LNCaP clone FGC (cell line): ENCODE results near the gene SS18L1.

Source experiments
- DNase-seq: peaks from one replicate; pipeline ENCODE4 v3.0.0-alpha.2; 2011; ENCODE audit warnings: low read depth
- H3K4me3 ChIP-seq: 2 replicates; pipeline ENCODE4 v1.5.1; 2011; ENCODE audit warnings: mild to moderate bottlenecking, low read depth, low read length, control low read depth
- CTCF ChIP-seq: IDR thresholded peaks from 2 replicates; pipeline ENCODE4 v1.5.1; 2012; ENCODE audit warnings: mild to moderate bottlenecking; ENCODE audit not compliant: control insufficient read depth, insufficient read depth; ENCODE audit errors: extremely low read depth

Gene SS18L1

DNA sequence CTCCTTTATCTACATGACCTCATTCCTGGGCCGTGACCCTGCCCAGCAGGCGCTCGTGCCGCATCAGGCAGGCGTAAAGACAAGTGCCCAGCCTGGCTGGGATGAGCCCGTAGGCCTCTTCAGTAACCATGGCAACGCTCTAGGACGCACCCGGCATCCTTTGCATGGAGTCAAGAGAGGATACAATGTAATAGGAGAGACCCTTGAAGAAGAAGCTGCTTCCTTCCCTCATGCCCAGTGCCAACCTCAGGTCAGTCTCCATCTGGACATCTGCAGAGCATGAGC, 26.3 kb upstream of the SS18L1 start:
- no peak for DNase-seq
- H3K4me3 ChIP-seq = no peak overlapping the region
- TF ChIP-seq CTCF = no peak

DNA sequence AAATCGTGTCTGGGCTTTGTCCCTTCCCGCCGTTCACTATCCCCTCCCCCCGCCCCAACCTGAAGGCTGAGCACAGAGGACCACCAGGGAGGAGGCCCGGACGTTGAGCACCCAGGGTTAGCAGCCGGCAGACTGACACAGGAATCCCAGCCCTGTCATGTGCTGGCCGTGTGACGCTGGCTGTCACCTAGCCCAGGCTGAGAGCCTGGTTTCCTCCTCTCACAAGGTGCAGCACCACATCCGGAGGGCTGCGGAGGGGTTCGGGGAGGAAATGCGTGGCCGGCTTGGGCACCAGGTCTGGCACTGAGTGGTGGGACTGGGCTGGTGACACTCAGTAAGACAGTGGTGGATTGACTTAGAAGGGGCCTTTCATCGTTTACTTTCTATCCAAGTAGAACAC, 25.9 kb upstream of the SS18L1 start:
- no peak overlapping the region for H3K4me3 ChIP-seq
- no peak for TF ChIP-seq CTCF

GRCh38 chr20:62118113-62119043, 25.2 kb upstream of the SS18L1 start:
- DNase-seq = no peak
- no peak overlapping the region for H3K4me3 ChIP-seq
- TF ChIP-seq CTCF = no peak

More for the DNA sequence above, 25.9 kb upstream of the SS18L1 start:
- no peak for DNase-seq

DNA sequence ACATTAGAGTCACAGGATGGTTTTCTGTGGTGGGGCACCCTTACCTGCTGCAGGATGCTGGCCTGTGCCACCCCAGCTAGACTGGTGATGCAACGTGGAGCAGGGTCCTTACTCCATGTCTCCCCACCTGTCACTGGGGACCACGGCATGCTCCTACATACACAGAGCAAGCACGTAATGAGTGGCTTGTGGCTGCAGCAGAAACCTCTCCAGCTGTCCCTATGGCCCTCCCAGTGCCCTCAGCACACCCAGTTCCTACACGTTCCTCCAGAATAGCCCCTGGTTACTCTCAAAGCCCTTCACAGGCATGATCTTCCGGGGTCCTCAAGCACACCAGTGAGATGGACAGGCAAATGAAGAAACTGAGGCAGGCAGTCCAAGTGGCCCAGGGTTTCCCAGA, 24.5 kb upstream of the SS18L1 start:
- H3K4me3 ChIP-seq = no peak overlapping the region
- no peak for DNase-seq

DNA sequence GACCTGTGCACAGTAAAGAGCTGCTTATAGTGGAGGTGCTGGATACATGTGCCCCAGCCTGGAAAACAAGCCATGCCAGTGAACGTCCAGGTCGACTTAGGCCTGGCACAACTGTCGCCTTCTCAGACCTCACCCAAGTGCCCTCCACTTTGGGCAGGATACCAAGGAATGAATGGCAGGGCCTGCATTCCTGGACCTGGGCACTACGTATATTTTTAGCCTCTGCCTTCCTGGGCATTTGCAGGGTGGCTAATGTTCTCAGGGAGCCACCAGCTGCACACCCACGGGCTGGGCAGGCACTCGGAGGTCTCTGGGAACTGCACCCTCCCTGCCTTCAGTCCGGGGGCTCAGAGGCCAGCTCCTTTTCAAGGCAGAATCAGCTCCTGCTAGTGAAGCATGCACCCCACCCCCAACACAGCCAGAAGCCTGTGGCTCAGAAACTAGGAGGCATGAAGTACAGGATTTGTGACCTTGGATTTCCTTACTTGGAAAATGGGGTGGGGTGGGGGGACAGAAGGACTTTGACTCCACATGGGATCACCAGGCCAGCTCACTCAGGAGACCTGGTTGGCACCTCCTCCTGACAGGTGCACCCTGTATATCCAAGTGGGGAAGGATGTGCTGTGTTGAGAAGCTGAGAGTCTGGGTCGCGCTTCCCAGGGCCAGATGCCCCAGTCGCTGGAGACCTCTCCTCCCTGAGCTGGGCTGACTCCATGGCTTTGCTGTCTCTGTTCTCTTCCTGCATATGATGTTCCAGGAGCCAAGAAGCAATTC, 23.8 kb upstream of the SS18L1 start:
- no peak overlapping the region for H3K4me3 ChIP-seq
- no peak for TF ChIP-seq CTCF

More for the DNA sequence above, 24.5 kb upstream of the SS18L1 start:
- TF ChIP-seq CTCF = no peak

GRCh38 chr20:62120365-62120762, 23.2 kb upstream of the SS18L1 start:
- TF ChIP-seq CTCF = no peak
- H3K4me3 ChIP-seq = no peak overlapping the region
- no peak for DNase-seq

More for the DNA sequence above, 23.8 kb upstream of the SS18L1 start:
- no peak for DNase-seq
